SK-N-SH treated with all-trans-retinoic acid at 6 μM for 48 hours (cell line): Measurements from ENCODE around the gene TTLL10.

Source experiments
- ARNTL ChIP-seq: fragments of 450-650 bp; formaldehyde crosslinking; IDR thresholded peaks from 2 replicates; pipeline ENCODE4 v1.5.0; 2020; ENCODE audit warnings: low read depth, mild to moderate bottlenecking, moderate library complexity, borderline replicate concordance
- BACH2 ChIP-seq: fragments of 250-450 bp; sonication (Bioruptor Pico); IDR thresholded peaks from 2 replicates; pipeline ENCODE4 v1.9.0; 2021; ENCODE audit warnings: mild to moderate bottlenecking, borderline replicate concordance
- CSDC2 ChIP-seq: fragments of 250-450 bp; sonication (Bioruptor Pico); IDR thresholded peaks from 2 replicates; pipeline ENCODE4 v1.5.0; 2020; ENCODE audit warnings: mild to moderate bottlenecking, moderate library complexity
- GLIS3 ChIP-seq: fragments of 250-450 bp; sonication (Bioruptor Pico); IDR thresholded peaks from 2 replicates; pipeline ENCODE4 v1.5.0; 2020; ENCODE audit warnings: mild to moderate bottlenecking, moderate library complexity
- OSR1 ChIP-seq: fragments of 250-450 bp; sonication (Bioruptor Pico); IDR thresholded peaks from 2 replicates; pipeline ENCODE4 v1.8.0; 2022; ENCODE audit warnings: moderate library complexity, mild to moderate bottlenecking, inconsistent platforms
- PATZ1 ChIP-seq: fragments of 250-450 bp; sonication (Bioruptor Pico); IDR thresholded peaks from 2 replicates; pipeline ENCODE4 v1.8.0; 2020; ENCODE audit warnings: mild to moderate bottlenecking, moderate library complexity, borderline replicate concordance
- RARB ChIP-seq: fragments of 250-450 bp; sonication (Bioruptor Pico); IDR thresholded peaks from 2 replicates; pipeline ENCODE4 v1.8.0; 2021; ENCODE audit warnings: mild to moderate bottlenecking, moderate library complexity
- SNAI2 ChIP-seq: fragments of 250-450 bp; sonication (Bioruptor Pico); IDR thresholded peaks from 2 replicates; pipeline ENCODE4 v1.5.0; 2020; ENCODE audit warnings: mild to moderate bottlenecking, moderate library complexity
- TCF4 ChIP-seq: fragments of 250-450 bp; sonication (Bioruptor Pico); IDR thresholded peaks from 2 replicates; pipeline ENCODE4 v1.8.0; 2021; ENCODE audit warnings: mild to moderate bottlenecking, moderate library complexity, borderline replicate concordance
- ZFP3 ChIP-seq: fragments of 250-450 bp; sonication (Bioruptor Pico); IDR thresholded peaks from 2 replicates; pipeline ENCODE4 v1.5.0; 2020; ENCODE audit warnings: mild to moderate bottlenecking, moderate library complexity
- ZFP30 ChIP-seq: fragments of 450-650 bp; formaldehyde crosslinking; IDR thresholded peaks from 2 replicates; pipeline ENCODE4 v1.5.0; 2022; ENCODE audit warnings: mild to moderate bottlenecking, moderate library complexity
- ZNF8 ChIP-seq: fragments of 450-650 bp; formaldehyde crosslinking; IDR thresholded peaks from 2 replicates; pipeline ENCODE4 v1.5.0; 2020; ENCODE audit warnings: mild to moderate bottlenecking, moderate library complexity
- TF ChIP-seq, protein P1 (sequence below): fragments of 250-450 bp; sonication (Bioruptor Pico); IDR thresholded peaks from 2 replicates; pipeline ENCODE4 v1.5.1; 2020; ENCODE audit warnings: low read depth, mild to moderate bottlenecking, moderate library complexity
- TF ChIP-seq, protein P2 (sequence below): fragments of 250-450 bp; sonication (Bioruptor Pico); IDR thresholded peaks from 2 replicates; pipeline ENCODE4 v1.8.0; 2021; ENCODE audit warnings: low read depth, mild to moderate bottlenecking, moderate library complexity, borderline replicate concordance

DNA sequence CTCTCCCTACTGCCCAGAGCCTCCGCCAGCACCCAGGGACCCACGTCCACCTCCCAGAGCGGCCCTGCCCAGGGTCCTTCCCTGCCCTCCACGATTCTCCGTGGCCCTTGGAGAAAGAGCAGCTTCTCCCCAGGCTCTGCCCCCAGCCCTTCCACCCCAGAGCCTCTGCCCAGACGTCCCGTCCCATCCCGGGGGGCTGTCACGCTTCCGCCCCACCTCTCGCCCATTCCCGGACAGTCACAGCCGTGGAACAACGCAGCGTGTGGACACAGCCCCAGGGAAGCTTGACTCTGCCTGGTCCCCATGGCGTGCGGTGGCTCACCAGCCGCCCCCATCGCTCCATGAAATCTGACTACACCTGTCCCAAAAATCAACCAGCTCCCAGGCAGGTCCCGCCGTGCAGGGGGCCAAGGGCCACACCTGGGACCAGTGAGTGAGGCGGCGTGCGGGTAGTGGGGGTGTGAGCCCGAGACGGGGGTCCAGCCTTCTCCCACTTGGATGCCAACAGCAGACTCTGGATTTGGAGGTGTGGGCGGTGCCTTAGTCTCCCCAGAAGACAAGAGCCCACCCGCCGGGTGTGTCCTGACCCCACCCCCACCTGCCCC lies 12.5 kb upstream of the TTLL10 start:
- TF ChIP-seq TCF4 (CRISPR knock-in tag): no peak
- no peak for TF ChIP-seq SNAI2 (CRISPR knock-in tag)
- TF ChIP-seq ZNF8 (CRISPR knock-in tag): no peak
- TF ChIP-seq, protein P1, sequence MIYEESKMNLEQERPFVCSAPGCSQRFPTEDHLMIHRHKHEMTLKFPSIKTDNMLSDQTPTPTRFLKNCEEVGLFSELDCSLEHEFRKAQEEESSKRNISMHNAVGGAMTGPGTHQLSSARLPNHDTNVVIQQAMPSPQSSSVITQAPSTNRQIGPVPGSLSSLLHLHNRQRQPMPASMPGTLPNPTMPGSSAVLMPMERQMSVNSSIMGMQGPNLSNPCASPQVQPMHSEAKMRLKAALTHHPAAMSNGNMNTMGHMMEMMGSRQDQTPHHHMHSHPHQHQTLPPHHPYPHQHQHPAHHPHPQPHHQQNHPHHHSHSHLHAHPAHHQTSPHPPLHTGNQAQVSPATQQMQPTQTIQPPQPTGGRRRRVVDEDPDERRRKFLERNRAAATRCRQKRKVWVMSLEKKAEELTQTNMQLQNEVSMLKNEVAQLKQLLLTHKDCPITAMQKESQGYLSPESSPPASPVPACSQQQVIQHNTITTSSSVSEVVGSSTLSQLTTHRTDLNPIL (CRISPR knock-in tag): no peak
- no peak for TF ChIP-seq CSDC2 (CRISPR knock-in tag)
- no peak for TF ChIP-seq PATZ1
- TF ChIP-seq, protein P2, sequence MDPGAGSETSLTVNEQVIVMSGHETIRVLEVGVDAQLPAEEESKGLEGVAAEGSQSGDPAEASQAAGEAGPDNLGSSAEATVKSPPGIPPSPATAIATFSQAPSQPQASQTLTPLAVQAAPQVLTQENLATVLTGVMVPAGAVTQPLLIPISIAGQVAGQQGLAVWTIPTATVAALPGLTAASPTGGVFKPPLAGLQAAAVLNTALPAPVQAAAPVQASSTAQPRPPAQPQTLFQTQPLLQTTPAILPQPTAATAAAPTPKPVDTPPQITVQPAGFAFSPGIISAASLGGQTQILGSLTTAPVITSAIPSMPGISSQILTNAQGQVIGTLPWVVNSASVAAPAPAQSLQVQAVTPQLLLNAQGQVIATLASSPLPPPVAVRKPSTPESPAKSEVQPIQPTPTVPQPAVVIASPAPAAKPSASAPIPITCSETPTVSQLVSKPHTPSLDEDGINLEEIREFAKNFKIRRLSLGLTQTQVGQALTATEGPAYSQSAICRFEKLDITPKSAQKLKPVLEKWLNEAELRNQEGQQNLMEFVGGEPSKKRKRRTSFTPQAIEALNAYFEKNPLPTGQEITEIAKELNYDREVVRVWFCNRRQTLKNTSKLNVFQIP (CRISPR knock-in tag): no peak
- no peak for TF ChIP-seq ARNTL (CRISPR knock-in tag)
- TF ChIP-seq OSR1 (CRISPR knock-in tag): no peak
- TF ChIP-seq GLIS3 (CRISPR knock-in tag): no peak
- no peak for TF ChIP-seq BACH2 (CRISPR knock-in tag)
- no peak for TF ChIP-seq RARB
- no peak for TF ChIP-seq ZFP3 (CRISPR knock-in tag)
- no peak for TF ChIP-seq ZFP30 (CRISPR knock-in tag)
